GM12873 (cell line): ENCODE data around the gene DPF3.

ENCODE experiments used
- TF ChIP-seq, protein P1 (sequence below): IDR thresholded peaks from 2 replicates; pipeline ENCODE4 v1.5.1; 2012; ENCODE audit warnings: low read depth, mild to moderate bottlenecking, moderate library complexity, low read length, control low read depth; ENCODE audit not compliant: insufficient read depth; ENCODE audit errors: missing control alignments

Gene DPF3

DNA sequence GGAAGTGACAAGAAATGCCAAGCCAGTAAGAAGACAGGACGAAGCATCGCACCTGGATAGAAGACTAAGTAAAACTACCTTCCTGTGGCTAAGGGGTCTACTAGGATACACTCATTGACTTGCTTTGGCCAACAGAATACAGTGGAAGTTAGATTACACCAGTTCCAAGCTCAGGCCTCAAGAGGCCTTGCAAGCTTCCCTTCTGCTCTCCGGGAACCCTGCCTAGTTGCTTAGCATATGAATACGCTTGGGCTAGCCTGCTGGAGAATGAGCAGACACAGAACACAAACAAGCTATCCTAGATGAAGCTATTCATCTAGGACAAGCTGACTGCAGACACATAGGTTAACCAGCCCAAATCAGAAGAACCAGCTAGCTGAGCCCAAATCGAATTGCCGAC lies 97.0 kb downstream of the DPF3 start:
- TF ChIP-seq, protein P1, sequence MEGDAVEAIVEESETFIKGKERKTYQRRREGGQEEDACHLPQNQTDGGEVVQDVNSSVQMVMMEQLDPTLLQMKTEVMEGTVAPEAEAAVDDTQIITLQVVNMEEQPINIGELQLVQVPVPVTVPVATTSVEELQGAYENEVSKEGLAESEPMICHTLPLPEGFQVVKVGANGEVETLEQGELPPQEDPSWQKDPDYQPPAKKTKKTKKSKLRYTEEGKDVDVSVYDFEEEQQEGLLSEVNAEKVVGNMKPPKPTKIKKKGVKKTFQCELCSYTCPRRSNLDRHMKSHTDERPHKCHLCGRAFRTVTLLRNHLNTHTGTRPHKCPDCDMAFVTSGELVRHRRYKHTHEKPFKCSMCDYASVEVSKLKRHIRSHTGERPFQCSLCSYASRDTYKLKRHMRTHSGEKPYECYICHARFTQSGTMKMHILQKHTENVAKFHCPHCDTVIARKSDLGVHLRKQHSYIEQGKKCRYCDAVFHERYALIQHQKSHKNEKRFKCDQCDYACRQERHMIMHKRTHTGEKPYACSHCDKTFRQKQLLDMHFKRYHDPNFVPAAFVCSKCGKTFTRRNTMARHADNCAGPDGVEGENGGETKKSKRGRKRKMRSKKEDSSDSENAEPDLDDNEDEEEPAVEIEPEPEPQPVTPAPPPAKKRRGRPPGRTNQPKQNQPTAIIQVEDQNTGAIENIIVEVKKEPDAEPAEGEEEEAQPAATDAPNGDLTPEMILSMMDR, result no peak

- TF ChIP-seq, protein P1, result no peak
These were observed 100.6 kb downstream of the DPF3 start for GRCh38 chr14:72793156-72793939.

DNA sequence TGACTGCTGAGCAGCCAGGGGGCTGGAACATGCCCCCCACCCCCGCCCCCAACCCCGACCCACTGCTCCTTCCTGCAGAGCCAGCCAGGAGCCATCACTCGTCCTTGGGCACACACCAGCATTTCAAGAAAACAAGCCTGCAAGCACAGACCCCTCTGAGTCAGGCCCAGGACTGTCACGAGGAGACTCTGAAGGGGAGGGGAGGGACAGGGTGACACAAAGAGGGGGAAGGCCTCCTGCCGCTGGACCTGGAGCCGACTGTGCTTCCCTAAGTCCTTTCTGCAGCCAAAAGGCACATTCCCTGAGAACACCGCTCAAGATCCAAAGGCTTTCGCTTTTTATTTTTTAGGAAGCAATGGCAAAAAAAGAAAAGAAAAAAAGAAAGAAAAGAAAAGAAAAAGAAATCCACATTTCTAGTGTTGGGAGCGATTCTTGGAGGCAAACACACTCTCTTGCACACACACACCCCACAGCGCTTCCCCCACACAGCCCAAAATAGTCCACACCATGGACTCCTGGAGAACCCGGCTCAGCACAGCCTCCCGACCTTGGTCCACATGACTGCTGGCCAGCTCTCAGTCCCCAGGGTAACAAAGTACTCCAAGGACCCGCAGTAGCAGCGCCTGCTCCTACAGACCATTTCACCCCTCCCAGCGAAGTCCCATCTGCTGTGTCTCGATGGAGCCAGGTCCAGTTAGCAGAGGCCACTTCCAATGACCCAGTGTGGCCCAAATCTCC lies 101.7 kb downstream of the DPF3 start:
- TF ChIP-seq, protein P1, result no peak

DNA sequence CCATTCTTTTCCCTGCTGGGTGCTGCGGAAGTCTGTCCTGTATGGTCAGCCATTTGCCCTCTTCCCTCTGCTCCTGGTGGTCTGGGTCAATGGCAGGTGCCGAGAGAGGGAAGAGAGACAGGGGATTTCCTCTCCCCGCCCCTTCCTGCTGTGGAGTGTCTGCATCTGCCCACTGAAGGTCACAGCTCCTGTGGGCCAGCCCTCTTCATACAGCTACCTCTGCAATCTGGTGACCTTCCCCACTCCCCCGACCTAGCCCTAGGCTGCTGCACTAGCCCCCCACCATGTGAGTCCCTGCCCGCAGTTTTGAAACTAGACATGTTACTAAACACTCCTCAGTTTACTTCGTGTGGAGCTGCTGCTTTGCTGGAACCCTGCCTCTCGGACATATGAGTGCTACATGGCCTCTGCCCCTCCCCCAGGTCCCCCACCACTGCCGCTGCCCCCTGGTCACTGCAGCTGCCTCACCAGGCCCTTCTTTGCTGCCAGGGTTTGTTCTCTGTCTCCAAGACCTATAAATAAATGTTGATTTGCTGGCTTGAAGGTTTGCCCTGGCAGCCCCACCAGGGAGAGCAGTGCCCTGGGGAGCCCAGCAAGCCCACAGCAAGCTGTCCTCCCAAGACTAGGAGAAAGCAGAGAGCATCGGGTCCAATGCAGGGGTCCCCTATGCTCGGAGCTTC lies 102.9 kb downstream of the DPF3 start:
- TF ChIP-seq, protein P1, result no peak

- TF ChIP-seq, protein P1, result no peak
These were observed 104.8 kb downstream of the DPF3 start for GRCh38 chr14:72788972-72789728.

GRCh38 chr14:72788255-72788654 lies 105.6 kb downstream of the DPF3 start:
- TF ChIP-seq, protein P1, result no peak
